ENCODE data around the gene LRRC28.
A peak's percentile ranks its signal among the peaks of the same experiment; 100 is the strongest.

- TF ChIP-seq CTCF (IDR thresholded peaks at IDR 0.05) = peak; percentile 94 to 99 (median 94)
- no peak for TF ChIP-seq POLR2A (IDR thresholded peaks at IDR 0.05; ENCODE audit: low read depth)
Measured at GRCh38 chr15:99213187-99213811, 38.0 kb upstream of the LRRC28 start.

Data from esophagus muscularis mucosa (tissue), 3 donors.